GF-D8 (cell line): ENCODE results near the gene MMP28.

Experiments
- DNase-seq: peaks from one replicate; lab custom pipeline; 2025; lab: John Stamatoyannopoulos, UW

Gene MMP28

DNA sequence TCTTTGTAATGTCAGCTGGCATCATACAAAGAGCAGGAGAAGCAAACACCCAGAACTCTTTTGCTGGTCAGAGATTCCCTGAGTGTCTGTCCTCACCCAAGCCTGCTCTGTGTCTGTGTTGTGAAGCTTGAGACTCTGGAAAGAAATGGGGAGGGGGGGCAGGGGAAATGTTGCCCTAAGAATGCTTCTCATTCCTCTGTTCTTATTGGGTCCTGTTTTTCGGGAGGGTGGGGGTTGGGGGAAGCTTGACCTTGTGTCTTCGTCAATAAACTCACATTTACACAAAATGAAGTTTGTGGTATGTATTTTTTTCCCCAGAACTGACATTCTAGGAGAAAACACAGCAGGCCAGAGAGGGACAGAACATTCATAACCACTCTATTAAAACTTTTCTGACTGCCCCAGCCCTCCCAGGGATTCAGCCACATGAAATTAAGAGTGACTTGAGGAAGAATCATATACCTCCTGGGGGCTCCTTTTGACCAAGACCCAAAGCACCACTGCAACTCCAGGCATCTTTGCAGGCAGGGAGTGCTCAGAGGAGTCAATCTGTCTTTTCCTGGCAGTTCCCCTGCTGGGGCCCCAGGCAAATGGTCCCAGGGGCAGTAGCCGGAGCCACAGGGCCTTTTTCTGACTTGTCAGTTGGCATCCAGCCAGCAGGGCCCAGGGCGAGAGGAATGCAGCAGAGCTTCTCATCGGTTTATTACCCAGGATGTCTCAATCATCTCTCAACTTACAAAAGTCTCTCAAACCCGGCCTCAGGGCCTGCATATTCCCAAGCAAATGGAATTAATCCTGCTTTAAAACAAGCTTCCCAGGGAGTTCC lies 69.1 kb downstream of the MMP28 start:
- no peak for DNase-seq

DNA sequence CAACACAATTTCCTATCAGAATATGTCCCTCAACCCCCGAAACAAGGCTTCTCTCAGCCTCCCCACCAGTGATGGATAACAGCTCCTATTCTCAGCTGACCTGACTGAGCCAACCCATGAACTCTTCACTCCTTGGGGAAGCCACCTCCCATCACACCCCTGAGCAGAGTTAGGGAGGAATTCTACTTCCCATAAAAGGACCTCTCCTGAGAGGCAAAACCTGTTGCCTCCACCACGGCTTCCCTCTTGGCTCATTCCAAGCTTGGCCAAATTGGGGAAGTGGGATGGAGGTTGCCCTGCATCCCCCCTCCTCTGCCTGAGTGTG lies 69.7 kb downstream of the MMP28 start:
- no peak for DNase-seq

DNA sequence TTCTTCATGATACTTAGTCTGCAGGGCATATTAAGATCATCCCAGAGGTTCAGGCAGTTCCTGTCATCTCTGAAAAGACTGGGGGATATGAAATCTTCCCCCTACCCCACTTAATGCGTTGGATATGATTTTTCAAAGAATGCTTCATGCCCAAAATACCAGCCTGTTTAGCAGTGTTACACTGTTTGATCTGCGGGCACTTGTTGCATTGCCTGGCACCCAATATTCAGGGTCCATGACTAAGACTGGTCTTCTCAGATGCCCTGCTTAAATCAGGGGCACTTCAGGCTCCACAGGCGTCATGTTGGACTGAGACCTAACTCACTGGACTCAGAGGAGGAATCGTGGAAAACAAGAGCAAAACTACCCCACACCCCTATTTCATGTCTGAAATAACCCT lies 70.4 kb downstream of the MMP28 start:
- no peak for DNase-seq

DNA sequence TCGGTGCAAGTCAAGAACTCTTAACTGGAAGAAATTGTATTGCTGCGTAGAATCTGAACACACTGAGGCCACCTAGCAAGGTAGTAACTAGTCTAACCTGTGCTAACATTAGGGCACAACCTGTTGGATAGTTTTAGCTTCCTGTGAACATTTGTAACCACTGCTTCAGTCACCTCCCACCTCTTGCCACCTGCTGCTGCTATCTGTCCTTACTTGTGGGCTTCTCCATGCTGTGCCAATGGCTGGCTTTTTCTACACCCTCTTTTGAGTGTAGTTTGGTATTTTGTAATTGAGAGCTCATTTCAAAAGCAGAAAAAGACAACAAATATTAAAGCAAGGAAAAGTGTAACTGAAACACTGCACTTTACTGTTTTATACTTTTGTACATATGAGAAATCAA lies 71.7 kb downstream of the MMP28 start:
- no peak for DNase-seq

DNA sequence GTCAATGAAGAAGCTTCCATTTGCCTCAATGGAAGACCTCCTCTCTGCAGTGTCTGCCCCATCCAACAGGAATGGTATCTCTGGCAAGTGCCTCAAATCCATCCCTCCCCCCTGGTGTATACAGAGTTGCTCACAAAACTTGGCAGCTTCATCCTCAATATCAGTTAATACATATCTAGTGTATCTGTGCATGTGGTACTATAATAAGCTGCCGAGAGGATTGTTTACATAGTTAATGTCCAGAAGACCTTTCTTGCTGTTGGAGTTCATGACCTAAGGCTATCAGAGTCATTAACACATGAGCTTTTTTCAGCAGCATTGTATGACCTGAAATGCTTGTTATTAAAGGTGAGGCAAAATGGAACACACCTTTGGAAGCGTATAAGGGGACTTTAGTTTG lies 78.0 kb downstream of the MMP28 start:
- DNase-seq = no peak

DNA sequence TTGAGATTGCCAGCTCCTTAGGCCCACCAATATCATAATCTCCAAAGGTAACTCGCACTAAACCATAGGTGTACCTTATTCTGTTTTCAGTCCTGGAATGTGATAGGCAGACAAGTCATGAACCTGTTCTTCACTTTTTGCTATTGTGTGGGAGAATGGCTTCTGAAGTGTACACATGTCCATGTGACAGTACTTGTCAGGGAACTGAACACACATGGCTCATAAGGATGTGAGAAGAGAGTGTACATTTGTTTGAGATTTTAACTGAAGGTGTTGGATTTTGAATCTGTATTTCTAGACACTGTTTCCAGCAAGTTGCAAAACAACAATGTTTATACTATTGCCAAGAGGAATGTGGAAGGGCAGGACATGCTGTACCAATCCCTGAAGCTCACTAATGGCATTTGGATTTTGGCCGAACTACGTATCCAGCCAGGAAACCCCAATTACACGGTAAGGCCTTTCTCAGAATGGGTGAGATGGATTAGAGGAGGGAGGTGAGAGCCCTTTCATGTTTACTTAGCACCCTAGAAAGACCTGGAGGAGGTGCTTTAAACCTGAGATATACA lies 78.5 kb downstream of the MMP28 start:
- DNase-seq = no peak

DNA sequence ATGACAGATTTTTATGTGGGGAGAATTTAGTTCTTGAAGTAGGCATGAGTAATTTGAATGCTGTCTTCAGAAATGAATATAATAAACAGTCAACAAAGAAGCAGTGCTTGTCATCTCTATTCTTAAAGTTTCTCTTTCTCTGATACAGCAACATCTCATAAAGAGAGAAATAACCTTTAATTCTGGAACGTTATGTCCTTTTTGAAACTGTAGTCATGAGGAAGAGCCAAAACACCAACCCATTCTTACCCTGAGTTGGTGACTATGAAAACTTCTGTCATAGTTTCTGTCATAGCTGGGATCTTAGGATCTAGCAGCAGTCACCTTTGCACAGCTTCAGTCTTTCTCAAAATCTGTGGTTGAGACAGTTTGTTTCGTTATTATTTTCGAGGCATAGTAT lies 79.3 kb downstream of the MMP28 start:
- DNase-seq = no peak
